ENCODE data around the gene CR1L. TPM values are rescaled to one million over a fixed set of nuclear protein-coding genes. Genes with fewer than 3 reads are reported as not detected.

CR1L gene
- total and polyA plus RNA-seq, 9 of the 15 experiments (the other 6 are each of a cell fraction or from before 2014, with no cell fraction given), result 10.1 to 74.8 (median 34.3) TPM

DNA sequence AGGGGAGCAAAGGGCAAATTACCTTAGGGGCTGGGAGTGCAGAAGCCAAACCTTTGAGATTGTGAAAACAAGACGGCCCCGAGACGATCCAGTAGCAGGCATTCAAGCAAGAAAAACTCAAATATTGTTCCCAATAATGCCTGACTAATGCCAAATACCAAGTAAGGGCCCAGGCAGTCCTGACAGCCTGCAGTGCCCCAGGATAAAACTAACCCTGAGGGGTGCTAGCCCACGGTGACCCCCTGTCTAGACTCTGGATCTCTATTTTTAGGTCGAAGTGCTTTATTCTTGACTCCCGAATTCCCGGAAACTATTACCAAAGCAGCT is 106.5 kb downstream of the CR1L start (continued):
- TF ChIP-seq CLOCK (CRISPR knock-in tag; IDR thresholded peaks at IDR 0.05; ENCODE audit: borderline replicate concordance) (0 out of 2 replicates have a peak, but pooled peaks have one; percentile 31), HBP1 (CRISPR knock-in tag; IDR thresholded peaks at IDR 0.05) (peak; percentile 61; the same call in 1 of the 2 replicates), GATAD2A (IDR thresholded peaks at IDR 0.05) (0 out of 2 replicates have a peak, but pooled peaks have one; percentile 31), SMAD3 (CRISPR knock-in tag; conservative IDR thresholded peaks at IDR 0.05) (peak; percentile 68; the same call in 1 of the 2 replicates), HMG20A (CRISPR knock-in tag; conservative IDR thresholded peaks at IDR 0.05) (0 out of 2 replicates have a peak, but pooled peaks have one; percentile 33), BRD9 (IDR thresholded peaks at IDR 0.05; ENCODE audit: low read depth, partially characterized antibody) (peak; percentile 53), TAF7 (tag; IDR thresholded peaks at IDR 0.05) (peak; percentile 48), MTF1 (CRISPR knock-in tag; IDR thresholded peaks at IDR 0.05; ENCODE audit: borderline replicate concordance) (0 out of 2 replicates have a peak, but pooled peaks have one; percentile 38), ELF4 (CRISPR knock-in tag; IDR thresholded peaks at IDR 0.05) (peak; percentile 77), ZNF79 (CRISPR knock-in tag; IDR thresholded peaks at IDR 0.05; ENCODE audit: low read depth) (0 out of 2 replicates have a peak, but pooled peaks have one; percentile 63), ZNF445 (CRISPR knock-in tag; IDR thresholded peaks at IDR 0.05; ENCODE audit: low read depth) (peak; percentile 80; the same call in 1 of the 2 replicates), DMBX1 (CRISPR knock-in tag; IDR thresholded peaks at IDR 0.05; ENCODE audit: borderline replicate concordance) (peak; percentile 69), ZBTB7A (IDR thresholded peaks at IDR 0.05; ENCODE audit: borderline replicate concordance, control insufficient read depth, low read depth, low read length) (0 out of 2 replicates have a peak, but pooled peaks have one; percentile 4)
- TF ChIP-seq, protein P1, sequence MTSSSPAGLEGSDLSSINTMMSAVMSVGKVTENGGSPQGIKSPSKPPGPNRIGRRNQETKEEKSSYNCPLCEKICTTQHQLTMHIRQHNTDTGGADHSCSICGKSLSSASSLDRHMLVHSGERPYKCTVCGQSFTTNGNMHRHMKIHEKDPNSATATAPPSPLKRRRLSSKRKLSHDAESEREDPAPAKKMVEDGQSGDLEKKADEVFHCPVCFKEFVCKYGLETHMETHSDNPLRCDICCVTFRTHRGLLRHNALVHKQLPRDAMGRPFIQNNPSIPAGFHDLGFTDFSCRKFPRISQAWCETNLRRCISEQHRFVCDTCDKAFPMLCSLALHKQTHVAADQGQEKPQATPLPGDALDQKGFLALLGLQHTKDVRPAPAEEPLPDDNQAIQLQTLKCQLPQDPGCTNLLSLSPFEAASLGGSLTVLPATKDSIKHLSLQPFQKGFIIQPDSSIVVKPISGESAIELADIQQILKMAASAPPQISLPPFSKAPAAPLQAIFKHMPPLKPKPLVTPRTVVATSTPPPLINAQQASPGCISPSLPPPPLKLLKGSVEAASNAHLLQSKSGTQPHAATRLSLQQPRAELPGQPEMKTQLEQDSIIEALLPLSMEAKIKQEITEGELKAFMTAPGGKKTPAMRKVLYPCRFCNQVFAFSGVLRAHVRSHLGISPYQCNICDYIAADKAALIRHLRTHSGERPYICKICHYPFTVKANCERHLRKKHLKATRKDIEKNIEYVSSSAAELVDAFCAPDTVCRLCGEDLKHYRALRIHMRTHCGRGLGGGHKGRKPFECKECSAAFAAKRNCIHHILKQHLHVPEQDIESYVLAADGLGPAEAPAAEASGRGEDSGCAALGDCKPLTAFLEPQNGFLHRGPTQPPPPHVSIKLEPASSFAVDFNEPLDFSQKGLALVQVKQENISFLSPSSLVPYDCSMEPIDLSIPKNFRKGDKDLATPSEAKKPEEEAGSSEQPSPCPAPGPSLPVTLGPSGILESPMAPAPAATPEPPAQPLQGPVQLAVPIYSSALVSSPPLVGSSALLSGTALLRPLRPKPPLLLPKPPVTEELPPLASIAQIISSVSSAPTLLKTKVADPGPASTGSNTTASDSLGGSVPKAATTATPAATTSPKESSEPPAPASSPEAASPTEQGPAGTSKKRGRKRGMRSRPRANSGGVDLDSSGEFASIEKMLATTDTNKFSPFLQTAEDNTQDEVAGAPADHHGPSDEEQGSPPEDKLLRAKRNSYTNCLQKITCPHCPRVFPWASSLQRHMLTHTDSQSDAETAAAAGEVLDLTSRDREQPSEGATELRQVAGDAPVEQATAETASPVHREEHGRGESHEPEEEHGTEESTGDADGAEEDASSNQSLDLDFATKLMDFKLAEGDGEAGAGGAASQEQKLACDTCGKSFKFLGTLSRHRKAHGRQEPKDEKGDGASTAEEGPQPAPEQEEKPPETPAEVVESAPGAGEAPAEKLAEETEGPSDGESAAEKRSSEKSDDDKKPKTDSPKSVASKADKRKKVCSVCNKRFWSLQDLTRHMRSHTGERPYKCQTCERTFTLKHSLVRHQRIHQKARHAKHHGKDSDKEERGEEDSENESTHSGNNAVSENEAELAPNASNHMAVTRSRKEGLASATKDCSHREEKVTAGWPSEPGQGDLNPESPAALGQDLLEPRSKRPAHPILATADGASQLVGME (CRISPR knock-in tag; IDR thresholded peaks at IDR 0.05), result 0 out of 2 replicates have a peak, but pooled peaks have one; percentile 36
- TF ChIP-seq, protein P2, sequence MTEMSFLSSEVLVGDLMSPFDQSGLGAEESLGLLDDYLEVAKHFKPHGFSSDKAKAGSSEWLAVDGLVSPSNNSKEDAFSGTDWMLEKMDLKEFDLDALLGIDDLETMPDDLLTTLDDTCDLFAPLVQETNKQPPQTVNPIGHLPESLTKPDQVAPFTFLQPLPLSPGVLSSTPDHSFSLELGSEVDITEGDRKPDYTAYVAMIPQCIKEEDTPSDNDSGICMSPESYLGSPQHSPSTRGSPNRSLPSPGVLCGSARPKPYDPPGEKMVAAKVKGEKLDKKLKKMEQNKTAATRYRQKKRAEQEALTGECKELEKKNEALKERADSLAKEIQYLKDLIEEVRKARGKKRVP (CRISPR knock-in tag; IDR thresholded peaks at IDR 0.05), result peak; percentile 62; the same call in 1 of the 2 replicates

All from K562 (cell line).